T-helper 1 cell (primary cell): ENCODE measurements around the gene KCNE2.
"Not testable (repeated sequence)": the region's sequence is repeated elsewhere in the genome, so short reads cannot be mapped to it uniquely, and the experiment has no call there.

Source experiments
- DNase-seq, 5 donors: peaks; one replicate each; pipeline ENCODE4 v3.0.0-alpha.2; 2012 to 2020

The KCNE2 gene

DNA sequence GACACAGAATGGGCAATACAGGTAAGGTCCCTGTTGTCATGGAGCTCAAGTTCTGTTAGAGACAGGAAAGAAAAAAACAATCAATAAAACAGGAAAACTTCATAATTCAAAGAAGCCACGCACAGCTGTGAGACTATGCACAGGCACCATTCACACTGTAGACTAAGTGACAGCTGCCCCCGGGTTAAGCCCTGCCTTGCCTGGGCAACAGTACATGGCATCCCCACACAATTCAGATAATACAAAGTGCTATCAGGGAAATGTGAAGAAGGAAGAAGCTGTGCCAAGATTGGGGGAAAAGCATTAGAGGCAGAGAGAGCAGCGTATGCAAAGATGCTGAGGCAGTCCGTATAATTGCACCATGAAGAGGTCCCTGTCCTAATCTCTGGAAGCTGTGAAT lies 9.0 kb upstream of the KCNE2 start:
- DNase-seq, result no peak

DNA sequence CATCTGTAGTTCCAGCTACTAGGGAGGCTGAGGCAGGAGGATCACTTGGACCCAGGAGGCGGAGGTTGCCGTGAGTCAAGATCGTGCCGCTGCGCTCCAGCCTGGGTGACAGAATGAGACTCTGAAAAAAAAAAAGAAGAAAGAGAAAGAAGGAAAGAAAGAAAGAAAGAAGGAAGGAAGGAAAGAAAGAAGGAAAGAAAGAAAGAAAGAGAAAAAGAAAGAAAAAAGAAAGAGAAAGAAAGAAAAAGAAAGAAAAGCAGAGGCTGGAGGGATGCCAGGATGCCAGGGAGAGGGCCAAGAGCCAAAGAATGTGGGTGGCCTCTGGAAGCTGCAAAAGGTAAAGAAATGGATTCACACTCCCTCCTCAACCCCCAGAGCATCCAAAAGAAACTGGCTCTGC lies 8.2 kb upstream of the KCNE2 start:
- DNase-seq, result no peak

DNA sequence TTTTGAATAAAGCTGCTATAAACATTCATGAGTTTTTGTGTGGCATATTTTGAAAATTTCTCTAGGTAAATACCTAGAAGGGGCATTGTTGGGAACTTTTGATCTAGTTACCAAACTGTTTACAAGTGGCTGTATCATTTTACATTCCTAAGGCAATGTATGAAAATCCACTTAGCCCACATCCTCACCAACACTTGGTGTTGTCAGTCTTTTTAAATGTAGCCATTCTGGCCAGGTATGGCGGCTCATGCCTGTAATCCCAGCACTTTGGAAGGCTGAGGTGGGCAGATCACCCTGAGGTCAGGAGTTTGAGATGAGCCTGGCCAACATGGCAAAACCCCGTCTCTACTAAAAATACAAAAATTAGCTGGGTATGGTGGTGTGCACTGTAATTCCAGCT lies 5.9 kb upstream of the KCNE2 start:
- DNase-seq, result no peak

DNA sequence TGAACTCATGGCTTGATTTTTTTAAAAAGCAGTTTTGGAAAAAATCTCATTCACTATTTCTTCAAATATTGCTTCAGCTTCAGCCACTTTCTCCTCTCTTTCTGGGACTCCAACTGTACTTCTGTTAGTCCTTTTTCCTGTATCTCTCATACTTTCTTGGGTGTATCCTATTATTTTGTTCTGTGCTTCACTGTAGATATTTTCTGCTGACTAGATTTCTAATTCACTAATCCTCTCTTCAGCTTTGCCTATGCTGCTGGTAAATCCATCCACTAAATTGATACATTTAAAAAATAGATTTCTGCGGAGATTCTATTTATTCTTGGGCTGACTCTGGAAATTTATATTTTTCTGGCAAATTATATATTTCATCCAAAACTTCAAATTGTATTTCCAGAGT lies 4.9 kb upstream of the KCNE2 start:
- DNase-seq, result no peak

DNA sequence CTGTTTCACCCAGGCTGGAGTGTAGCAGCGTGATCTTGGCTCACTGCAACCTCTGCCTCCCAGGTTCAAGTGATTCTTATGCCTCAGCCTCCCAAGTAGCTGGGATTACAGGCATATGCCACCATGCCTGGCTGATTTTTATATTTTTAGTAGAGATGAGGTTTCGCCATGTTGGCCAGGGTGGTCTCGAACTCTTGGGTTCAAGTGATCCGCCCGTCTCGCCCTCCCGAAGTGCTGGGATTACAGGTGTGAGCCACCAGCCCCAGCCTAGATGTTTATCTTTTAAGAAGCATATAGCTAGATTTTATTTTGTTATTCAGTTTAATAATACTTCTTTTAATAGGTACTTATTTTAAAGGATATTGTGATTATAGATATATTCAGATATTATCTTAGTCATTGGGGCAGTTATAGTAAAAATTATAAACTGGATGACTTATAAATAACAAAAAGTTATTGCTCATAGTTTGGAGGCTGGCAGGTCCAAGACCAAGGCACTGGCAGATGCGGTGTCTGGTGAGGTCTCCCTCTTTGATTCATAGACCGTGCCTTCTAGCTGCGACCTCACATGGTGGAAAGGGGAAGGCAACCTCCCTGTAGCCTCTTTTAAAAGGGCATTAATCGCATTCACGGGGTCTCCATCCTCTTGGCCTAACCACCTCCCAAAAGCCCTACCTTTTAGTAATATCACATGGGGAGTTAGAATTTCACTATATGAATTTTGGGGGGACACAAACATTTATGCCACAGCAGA lies 3.1 kb upstream of the KCNE2 start:
- DNase-seq, result no peak

DNA sequence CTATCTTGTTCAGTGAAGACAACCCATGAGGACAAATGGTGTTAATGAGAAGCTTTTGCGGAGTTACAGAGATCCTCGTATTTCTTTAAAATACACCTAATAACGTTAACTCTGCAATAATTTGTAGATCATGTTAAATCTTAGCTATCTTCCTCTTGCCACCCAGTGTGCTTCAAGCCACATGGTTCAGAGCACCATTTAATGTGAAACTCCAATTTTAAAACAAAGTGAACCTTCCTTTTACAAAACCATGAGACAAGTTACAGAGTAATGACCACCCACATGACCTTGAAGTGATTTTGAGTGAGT lies 1.7 kb upstream of the KCNE2 start:
- DNase-seq, result no peak

DNA sequence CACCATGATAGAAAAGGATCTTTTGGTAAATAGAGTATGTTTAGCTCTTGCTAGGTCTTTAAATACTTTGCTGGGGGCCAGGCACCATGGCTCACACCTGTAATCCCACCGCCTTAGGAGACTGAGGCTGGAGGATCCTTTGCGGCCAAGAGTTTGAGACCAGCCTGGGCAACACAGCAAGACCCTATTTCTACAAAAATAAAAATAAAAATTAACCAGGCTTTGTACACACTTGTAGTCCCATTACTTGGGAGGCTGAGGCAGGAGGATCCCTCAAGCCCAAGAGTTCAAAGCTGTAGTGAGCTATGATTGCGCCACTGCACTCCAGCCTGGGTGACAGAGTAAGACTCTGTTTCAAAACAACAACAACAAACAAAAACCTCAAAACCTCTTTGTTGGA lies 1.1 kb upstream of the KCNE2 start:
- no peak for DNase-seq

DNA sequence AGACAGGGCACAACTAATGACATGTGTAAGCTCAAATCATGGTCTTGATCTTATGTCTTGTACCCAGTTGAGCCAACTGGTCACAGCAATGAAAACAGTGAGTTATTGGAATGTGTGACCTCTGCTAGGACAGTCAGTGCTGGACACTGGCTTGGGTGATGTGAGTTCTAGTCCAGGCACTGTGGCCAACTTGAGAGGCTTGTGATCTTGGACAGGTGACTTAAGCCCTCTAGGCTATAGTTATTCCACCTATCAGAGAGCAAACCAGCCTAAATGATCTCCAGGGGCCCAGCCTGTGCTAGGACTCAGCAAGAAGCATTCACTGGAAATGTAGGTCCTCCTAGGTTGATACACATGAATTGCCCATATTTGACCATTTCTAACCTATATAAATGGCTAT lies 1.1 kb downstream of the KCNE2 start:
- no peak for DNase-seq

DNA sequence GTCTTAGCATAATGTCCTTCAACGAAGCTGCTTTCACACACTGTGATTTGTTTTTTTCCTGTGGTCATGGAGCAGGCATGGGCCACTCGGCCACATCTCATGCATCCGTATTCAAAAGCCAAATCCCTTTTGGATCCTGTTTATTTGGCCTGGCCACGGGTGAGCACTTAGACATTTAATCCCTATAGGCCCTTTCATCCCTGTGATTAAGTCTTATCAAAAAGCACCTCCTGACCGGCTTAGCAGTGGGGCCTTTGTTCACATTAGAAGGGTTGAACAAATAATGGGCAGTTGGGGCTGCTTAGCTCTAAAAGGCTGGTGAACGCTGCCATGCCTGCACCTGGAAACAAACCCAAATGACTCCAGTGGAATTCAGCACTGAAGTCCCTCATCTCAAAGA lies 2.0 kb downstream of the KCNE2 start:
- no peak for DNase-seq

DNA sequence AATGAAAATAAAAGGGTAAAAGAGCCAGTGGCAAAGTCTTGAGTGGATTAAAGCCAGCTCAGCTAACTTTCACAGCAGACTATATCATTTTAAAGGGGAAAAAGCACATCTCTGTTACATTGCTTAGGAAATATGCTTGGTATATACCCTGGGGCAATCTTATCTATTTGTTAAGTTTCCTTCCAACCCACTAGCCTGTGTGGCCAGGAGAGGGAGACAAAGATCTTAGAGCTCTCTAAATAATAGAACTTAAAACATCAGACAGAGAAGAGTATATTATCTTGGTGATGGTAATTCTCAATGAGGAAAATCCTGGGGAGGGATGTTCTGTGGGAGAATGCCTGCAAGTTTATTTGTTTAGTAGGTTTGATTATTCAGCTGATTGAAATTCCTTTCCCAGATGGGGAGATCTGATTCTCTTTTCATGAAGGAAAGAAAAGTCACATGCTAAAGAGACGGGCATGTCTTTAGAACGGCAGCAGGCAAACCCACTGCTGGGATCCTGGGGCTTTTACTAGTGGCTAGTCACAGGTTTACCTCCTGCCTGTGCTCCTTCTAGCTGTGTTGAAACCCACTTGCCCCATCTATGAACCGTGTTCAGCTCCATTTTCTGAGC lies 3.6 kb downstream of the KCNE2 start:
- DNase-seq, result peak in 2 of 5 donors; percentile 31 to 35

DNA sequence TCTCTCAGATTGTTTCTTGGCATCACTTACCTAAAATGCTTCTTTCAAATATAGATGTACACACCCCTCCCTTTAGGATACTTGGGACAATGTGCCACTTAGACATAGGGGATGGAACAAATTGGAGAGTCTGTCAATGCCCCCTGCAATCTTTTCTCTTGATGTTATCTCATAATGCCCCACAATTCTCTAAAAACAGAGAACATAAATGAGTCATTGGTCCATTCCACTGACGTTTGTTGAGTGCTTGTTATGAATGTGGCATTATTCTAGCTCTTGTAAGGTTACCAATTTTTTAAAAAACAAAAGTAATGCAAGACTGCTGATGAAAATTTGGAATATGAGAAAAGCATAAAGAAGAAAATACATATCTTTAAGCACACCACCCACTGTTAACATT lies 5.9 kb downstream of the KCNE2 start:
- DNase-seq, result no peak

DNA sequence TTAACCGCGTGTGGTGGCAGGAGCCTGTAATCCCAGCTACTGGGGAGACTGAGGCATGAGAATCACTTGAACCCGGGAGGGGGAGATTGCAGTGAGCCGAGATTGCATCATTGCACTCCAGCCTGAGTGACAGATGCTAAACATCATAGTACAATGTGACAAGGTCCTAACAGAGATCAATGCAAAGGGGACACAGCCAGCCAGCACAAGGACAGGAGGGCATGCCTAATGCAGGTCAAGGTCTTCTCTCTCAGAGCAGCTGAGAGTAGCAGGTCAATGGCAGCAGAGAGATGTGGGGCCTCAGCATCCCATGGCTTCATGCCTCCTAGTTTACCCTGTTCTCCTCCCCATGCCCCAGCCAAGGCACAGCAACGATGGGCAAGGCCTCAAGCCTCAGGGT lies 8.5 kb downstream of the KCNE2 start:
- DNase-seq, result no peak

DNA sequence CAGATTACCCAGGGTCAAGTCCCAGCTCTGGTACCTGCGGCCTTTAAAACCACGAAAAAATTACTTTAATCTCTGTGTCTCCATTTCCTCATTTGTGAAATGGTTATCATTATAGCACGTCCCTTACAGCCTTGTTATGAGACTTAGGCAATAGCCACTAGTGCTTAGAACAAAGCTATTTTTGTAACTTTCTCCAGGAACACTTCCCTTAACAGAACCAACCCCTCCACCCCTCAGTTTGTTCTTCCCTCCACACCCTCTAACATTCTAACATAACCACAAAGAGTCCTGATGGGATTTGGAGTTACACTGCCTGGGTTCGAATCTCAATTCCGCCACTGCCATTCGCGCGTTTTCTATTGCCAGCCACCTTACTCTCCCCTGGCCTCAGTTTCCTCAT lies 10.7 kb downstream of the KCNE2 start:
- not testable (repeated sequence) for DNase-seq

DNA sequence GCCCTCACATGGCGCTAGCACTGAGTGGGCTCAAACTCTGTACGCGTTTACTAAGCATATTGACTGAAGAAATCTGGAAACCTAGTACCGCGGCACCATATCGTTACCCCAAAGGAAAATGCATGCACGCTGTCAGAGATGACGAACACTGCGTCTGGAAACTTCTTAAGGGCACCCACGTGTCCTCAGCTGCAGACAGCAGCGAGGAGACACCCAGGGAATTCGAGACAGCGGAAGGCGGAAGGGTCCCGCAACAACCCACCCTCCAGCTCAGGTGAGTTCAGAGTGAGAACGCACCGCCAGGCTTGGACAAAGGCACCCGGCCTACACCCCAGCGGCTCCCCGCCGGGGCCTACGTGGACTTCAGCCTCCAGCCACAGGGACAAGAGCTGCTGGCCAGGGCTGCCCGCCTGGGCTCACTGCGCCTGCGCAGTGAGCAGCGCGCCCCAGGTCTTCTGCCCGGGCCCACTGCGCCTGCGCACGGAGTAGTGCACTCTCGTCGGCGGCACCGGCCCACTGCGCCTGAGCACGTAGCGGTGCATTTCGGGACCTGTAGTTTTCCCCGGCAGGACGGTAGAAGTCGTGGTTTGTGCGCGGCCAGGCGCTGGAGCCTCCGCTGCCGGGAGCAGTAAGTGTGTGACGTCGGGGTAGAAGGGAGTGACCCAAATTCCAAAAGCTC lies 11.3 kb downstream of the KCNE2 start, which contains the start of gene SMIM11:
Gene SMIM11, plus strand, starts transcription at position 568 of the 679 bp plus-strand sequence. CDS start 3,998 bp downstream, outside the sequence.
- DNase-seq, result not testable (repeated sequence)

DNA sequence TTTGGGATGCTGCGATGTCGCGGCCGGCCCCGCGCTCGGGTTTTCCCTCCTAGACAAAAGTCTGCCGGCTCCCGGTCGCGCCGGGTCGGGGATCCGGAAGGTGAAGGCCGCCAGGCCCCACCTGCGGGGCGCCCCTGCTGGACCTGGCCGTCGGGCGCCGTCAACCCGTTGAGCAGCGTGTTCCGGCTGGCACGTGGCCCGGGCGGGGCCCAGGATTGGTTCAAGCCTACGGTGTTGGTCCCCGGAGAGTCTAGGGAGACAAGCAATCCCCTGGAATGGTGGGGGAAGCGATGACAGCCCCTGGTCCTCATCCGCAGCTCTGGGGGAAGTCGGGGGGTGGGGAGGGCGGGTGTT lies 11.8 kb downstream of the KCNE2 start:
- not testable (repeated sequence) for DNase-seq

DNA sequence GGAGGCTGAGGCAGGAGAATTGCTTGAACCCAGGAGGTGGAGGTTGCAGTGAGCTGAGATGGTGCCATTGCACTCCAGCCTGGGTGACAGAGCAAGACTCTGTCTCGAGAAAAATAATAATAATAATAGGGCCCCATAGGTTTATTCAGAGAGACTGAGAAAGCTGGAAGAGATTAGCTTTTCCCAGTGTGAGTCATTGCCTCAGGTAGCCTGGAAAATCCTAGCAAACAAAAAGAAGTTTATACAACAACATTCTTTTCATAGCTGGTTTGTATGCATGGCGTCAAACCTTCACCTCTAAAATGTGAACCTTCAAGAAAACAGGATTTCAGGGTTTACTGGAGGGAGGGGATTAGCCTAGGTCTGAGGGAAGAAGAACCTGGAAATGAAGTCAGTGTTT lies 19.3 kb downstream of the KCNE2 start:
- DNase-seq, result not testable (repeated sequence)

DNA sequence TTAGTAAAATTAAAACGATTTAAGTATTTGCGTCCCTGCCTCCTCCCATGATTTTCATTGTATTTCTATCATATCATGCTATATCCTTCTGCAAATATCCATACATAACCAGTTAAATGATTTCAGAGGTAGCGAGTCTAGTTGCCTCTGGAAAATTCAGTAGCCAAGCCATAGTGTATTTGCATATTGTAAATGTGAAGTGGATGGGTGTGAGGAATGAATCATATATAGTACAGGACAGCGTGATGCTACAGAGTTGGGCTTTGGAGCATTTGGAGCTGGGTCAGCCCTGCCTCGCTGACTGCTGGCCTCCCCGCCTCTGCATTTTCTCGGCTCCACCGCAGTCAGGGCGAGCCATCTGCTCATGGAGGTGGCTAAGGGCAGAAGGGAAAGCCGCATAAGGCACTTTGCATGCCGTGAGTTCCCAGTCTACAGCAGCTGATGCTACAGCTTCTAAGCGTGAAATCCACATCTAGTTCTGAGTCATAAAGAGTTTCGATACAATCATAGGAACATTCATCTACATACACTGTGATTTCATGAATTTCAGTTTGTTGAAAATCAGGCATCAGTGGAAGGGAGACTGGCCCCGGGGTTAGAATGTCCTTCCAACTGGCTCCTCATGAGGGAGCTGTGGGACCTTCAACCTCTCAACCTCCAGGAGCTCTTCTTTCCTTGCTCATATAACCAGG lies 20.1 kb downstream of the KCNE2 start:
- not testable (repeated sequence) for DNase-seq

DNA sequence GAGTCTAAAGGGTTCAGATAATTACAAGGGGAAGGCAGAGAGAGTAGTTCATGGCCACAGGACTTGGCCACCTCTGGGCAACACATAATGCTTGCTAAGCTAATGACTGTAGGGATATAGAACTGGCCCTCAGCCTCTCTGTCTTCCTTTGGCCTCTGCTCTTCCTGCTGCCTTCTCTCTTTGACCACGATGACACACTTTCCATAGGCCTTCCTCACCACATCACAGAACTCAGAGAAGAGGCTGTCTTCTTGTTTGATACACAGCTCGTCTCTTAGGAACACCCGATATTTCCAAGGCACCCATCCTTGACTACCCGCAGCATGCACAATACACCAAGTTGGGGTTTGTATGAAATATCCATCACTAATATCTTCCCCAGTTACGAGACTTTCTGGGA lies 36.7 kb downstream of the KCNE2 start:
- not testable (repeated sequence) for DNase-seq

DNA sequence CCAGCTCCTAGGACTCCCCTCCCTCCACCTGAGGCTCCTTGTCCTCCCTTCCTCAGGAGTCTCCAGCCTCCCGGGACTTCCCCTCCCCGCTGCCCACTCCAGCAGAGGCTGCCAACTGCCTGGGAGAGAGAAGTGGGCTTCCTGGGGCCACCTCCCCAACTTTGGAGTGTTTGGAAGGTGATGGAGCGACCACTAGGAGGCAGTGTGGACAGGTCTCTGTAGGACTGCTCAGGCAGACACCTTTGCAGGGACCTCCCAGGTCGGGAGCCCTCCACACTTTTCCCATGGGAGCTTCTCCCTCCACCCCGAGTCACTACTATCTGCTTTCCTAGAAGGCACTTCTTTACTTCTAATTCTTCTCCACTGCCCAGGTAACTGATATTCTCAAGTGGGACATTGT lies 40.9 kb downstream of the KCNE2 start:
- not testable (repeated sequence) for DNase-seq

DNA sequence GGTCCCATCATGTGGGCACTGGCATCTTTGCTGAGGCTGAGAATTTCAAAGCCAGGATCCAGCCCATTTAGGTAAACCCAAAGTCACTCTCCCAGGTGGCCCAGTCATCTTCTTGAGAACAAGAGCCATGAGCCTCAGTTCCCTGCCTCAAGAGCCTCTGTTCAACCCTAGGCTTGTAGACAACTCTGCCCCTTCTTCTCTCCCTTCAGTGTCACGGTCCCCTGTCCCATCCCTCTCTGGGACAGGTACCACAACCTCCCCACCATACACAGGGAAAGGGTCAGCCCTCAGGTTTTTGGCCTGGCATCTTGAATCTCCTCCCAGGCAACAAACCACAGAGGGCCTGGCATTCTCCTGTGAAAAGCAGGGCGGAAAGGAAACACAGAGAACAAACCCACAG lies 41.9 kb downstream of the KCNE2 start:
- DNase-seq, result not testable (repeated sequence)

DNA sequence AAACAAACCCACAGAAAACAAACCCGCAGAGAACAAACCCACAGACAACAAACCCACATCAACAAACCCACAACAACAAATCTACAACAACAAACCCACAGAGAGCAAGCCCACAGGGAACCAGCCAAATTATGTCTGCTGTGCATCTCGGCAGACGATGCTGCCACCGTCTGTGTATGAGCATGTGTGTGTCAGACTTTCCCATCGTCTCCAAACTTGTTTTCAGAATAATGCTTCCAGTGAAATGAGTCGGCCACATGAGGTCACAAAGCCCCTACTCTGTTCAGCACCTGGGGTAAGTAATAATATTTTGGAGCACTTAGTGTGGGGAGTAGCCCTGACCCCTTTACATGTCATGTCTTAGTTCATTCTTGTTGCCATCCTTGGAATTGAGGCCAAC lies 42.3 kb downstream of the KCNE2 start:
- DNase-seq, result not testable (repeated sequence)

DNA sequence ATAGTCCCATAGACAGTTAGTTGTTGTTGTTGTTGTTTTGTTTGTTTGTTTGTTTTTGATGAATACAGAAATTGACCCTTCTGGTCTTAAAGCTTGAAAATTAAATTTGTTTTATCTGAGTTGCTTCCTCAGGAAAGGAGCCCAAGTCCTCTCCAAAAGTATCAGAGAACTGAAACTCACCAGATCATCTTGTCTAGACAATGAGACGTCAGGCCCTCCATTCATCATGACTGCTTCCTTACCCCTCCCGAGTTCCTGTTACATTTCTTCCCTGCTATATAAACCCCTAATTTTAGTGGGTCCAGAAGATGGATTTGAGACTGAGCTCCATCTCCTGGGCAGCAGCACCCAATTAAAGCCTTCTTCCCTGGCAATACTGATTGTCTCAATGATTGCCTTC lies 42.9 kb downstream of the KCNE2 start:
- not testable (repeated sequence) for DNase-seq

DNA sequence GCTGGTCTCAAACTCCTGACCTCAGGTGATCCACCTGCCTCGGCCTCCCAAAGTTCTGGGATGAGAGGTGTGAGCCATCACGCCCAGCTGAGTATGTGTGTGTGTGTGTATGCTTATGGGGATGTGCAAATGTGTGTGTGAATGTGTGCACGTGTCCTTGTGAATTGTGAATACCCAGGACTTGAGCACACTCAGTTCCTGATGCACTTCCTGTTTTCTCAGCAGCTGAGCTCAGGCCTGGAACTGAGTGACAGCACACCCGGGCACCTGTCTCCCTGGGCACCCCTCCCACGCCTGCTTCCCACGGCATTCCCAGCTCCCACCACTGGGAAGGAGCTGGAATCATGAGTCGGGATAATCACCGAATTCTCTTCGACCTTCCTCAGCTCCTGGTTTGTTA lies 43.5 kb downstream of the KCNE2 start:
- not testable (repeated sequence) for DNase-seq
